Breast epithelium (tissue), 3 donors: ENCODE results near the gene MYLK2.

Experiments used
- CTCF ChIP-seq, 3 donors: fragments of 450-650 bp; IDR thresholded peaks; one replicate each; pipeline ENCODE4 v1.5.1; 2016 to 2017; ENCODE audit warnings: antibody characterized with exemption in 3 of 3, mild to moderate bottlenecking in 3 of 3, moderate library complexity in 3 of 3
- POLR2AphosphoS5 ChIP-seq, 3 donors: sonication (generic); formaldehyde crosslinking; IDR thresholded peaks; one replicate each; pipeline ENCODE4 v1.6.1; 2017; ENCODE audit warnings: antibody characterized with exemption in 3 of 3

GRCh38 chr20:31848088-31848999 lies 29.2 kb downstream of the MYLK2 start:
- no peak for TF ChIP-seq CTCF (IDR thresholded peaks at IDR 0.05)
- TF ChIP-seq POLR2AphosphoS5 (IDR thresholded peaks at IDR 0.05): no peak
